Ishikawa (cell line): Measurements from ENCODE around the gene FCF1.

ENCODE experiments used
- CEBPB ChIP-seq: IDR thresholded peaks from 2 replicates; pipeline ENCODE4 v1.6.1; 2012
- CREB1 ChIP-seq: IDR thresholded peaks from 2 replicates; pipeline ENCODE4 v1.6.1; 2012; ENCODE audit warnings: low read depth
- EGR1 ChIP-seq: IDR thresholded peaks from 2 replicates; pipeline ENCODE4 v1.6.1; 2012
- EP300 ChIP-seq: IDR thresholded peaks from 2 replicates; pipeline ENCODE4 v1.6.1; 2012; ENCODE audit warnings: borderline replicate concordance
- FOXM1 ChIP-seq: IDR thresholded peaks from 2 replicates; pipeline ENCODE4 v1.6.1; 2012; ENCODE audit warnings: low read depth, borderline replicate concordance
- NFIC ChIP-seq: IDR thresholded peaks from 2 replicates; pipeline ENCODE4 v1.6.1; 2012
- RAD21 ChIP-seq: IDR thresholded peaks from 2 replicates; pipeline ENCODE4 v1.6.1; 2012; ENCODE audit warnings: low read depth
- TAF1 ChIP-seq: IDR thresholded peaks from 2 replicates; pipeline ENCODE4 v1.6.1; 2012; ENCODE audit warnings: low read depth, mild to moderate bottlenecking
- TCF12 ChIP-seq: IDR thresholded peaks from 2 replicates; pipeline ENCODE4 v1.6.1; 2012; ENCODE audit warnings: low read depth
- TEAD4 ChIP-seq: IDR thresholded peaks from 2 replicates; pipeline ENCODE4 v1.6.1; 2012
- YY1 ChIP-seq: IDR thresholded peaks from 2 replicates; pipeline ENCODE4 v1.6.1; 2012; ENCODE audit warnings: low read depth
- ZBTB7A ChIP-seq: IDR thresholded peaks from 2 replicates; pipeline ENCODE4 v1.6.1; 2012; ENCODE audit warnings: low read depth
- TF ChIP-seq, protein P1 (sequence below): IDR thresholded peaks from 2 replicates; pipeline ENCODE4 v1.6.1; 2012; ENCODE audit warnings: low read depth, mild to moderate bottlenecking
- TF ChIP-seq, protein P2 (sequence below): IDR thresholded peaks from 2 replicates; pipeline ENCODE4 v1.6.1; 2012
- TF ChIP-seq, protein P3 (sequence below): IDR thresholded peaks from 2 replicates; pipeline ENCODE4 v1.6.1; 2012

FCF1 gene, protein sequence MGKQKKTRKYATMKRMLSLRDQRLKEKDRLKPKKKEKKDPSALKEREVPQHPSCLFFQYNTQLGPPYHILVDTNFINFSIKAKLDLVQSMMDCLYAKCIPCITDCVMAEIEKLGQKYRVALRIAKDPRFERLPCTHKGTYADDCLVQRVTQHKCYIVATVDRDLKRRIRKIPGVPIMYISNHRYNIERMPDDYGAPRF

DNA sequence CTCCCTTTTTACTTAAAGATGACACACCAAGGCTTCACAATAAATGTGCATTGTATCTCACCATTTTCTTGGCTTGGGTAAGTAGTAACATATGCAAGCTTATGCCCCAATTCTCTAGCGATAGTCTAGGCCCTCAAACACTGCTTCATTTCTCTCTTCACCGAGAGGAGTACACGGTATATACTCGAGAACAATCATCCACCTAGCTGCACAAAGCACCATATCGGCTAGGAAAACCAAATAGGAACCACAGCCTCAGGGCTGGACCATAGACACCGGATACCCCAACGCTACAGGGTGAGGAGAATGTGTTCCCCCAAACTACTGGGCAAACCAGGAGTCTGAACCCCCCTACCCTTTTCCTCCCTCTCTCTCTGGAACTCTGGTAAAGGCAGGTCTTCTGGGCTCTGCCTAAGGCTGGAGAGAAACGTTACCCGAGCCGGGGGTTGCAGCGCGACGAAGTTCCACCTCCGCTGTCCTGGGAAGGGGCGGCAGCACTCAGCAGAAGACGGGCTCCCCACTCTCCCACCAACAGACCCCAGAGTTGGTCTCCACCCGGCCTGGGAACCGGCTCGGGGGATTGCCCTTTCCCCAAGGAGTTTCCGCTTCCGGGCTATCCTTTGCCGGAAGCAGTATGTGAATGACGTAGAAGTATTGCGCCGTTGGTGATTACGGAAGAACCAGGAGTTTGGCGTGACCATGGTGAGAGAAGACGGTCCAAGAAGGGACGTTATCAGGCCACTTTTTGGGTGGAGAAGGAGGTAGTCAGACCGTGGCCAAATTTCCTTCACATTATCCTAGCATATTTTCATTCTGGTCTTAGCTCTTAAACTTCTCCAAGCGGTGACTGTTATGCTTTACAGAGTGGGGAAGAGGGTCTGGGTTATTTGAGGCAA lies at the start of gene FCF1, which contains the start of gene AREL1:
FCF1 (plus strand) TSS at position 646 of the 896 bp plus-strand sequence; CDS start at position 700, 54 bp downstream.
AREL1 (minus strand) TSS at position 582 of the 896 bp plus-strand sequence. CDS start 27,465 bp downstream, outside the sequence.
- TF ChIP-seq, protein P1, sequence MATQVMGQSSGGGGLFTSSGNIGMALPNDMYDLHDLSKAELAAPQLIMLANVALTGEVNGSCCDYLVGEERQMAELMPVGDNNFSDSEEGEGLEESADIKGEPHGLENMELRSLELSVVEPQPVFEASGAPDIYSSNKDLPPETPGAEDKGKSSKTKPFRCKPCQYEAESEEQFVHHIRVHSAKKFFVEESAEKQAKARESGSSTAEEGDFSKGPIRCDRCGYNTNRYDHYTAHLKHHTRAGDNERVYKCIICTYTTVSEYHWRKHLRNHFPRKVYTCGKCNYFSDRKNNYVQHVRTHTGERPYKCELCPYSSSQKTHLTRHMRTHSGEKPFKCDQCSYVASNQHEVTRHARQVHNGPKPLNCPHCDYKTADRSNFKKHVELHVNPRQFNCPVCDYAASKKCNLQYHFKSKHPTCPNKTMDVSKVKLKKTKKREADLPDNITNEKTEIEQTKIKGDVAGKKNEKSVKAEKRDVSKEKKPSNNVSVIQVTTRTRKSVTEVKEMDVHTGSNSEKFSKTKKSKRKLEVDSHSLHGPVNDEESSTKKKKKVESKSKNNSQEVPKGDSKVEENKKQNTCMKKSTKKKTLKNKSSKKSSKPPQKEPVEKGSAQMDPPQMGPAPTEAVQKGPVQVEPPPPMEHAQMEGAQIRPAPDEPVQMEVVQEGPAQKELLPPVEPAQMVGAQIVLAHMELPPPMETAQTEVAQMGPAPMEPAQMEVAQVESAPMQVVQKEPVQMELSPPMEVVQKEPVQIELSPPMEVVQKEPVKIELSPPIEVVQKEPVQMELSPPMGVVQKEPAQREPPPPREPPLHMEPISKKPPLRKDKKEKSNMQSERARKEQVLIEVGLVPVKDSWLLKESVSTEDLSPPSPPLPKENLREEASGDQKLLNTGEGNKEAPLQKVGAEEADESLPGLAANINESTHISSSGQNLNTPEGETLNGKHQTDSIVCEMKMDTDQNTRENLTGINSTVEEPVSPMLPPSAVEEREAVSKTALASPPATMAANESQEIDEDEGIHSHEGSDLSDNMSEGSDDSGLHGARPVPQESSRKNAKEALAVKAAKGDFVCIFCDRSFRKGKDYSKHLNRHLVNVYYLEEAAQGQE = no peak
- TF ChIP-seq RAD21 = no peak
- peak; percentile 32; the same call in 1 of the 2 replicates for TF ChIP-seq EP300
- TF ChIP-seq YY1 = peak; percentile 58; the same call in 1 of the 2 replicates
- TF ChIP-seq TEAD4 = no peak
- TF ChIP-seq FOXM1 = no peak
- peak; percentile 79 for TF ChIP-seq TAF1
- TF ChIP-seq EGR1 = no peak
- peak; percentile 34 for TF ChIP-seq CEBPB
- TF ChIP-seq ZBTB7A = no peak
- TF ChIP-seq CREB1 = peak; percentile 98
- TF ChIP-seq TCF12 = peak; percentile 61; the same call in 1 of the 2 replicates
- TF ChIP-seq, protein P2, sequence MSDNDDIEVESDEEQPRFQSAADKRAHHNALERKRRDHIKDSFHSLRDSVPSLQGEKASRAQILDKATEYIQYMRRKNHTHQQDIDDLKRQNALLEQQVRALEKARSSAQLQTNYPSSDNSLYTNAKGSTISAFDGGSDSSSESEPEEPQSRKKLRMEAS = peak; percentile 89
- 0 out of 2 replicates have a peak, but pooled peaks have one; percentile 18 for TF ChIP-seq NFIC
- TF ChIP-seq, protein P3, sequence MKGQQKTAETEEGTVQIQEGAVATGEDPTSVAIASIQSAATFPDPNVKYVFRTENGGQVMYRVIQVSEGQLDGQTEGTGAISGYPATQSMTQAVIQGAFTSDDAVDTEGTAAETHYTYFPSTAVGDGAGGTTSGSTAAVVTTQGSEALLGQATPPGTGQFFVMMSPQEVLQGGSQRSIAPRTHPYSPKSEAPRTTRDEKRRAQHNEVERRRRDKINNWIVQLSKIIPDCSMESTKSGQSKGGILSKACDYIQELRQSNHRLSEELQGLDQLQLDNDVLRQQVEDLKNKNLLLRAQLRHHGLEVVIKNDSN = no peak; the same call in 1 of the 2 replicates

DNA sequence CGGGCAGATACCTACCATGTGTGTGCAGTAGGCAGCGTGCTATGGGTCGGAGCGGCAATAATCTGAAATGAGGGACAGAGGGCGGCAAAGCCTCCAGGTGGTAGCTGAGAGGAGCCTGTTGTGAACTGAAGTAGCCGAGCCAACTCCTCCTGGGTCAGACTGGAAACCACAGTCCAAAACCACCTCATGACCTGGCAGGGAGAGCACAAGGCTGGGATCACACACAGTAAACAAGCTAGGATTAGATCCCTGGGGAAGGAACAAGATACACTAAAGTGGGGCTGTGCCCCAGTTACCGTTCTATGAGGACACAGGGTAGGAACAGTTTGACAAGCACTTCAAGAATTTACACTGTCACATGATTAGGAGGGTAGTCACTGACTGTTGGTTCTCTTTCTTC lies 49.1 kb upstream of the FCF1 start:
- no peak for TF ChIP-seq RAD21
- no peak for TF ChIP-seq CREB1
- no peak for TF ChIP-seq EP300
- no peak for TF ChIP-seq EGR1
- TF ChIP-seq, protein P1 = no peak
- TF ChIP-seq, protein P3 = no peak
- TF ChIP-seq NFIC = no peak
- no peak for TF ChIP-seq ZBTB7A
- no peak for TF ChIP-seq FOXM1
- TF ChIP-seq CEBPB = no peak

DNA sequence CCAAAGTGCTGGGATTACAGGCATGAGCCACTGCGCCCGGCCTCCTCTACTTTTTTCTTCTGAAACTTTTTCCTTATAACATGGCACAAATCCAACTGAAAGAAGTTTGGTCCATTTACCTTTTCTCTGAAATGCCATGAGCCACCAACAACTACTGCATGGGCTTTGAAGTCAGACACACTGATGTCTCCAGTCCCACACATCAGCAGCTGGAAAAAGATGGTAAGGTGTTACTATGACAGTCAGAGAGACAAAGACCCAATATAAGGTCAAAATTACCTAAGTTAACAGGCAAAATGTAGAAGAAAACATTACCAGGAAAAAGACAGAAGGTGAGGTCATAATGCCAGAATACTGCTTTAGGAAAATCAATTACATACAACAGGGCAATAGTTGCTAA lies 48.2 kb upstream of the FCF1 start:
- TF ChIP-seq TEAD4 (no peak), TAF1 (no peak), RAD21 (no peak), YY1 (no peak), CEBPB (no peak), EGR1 (no peak), NFIC (no peak)

DNA sequence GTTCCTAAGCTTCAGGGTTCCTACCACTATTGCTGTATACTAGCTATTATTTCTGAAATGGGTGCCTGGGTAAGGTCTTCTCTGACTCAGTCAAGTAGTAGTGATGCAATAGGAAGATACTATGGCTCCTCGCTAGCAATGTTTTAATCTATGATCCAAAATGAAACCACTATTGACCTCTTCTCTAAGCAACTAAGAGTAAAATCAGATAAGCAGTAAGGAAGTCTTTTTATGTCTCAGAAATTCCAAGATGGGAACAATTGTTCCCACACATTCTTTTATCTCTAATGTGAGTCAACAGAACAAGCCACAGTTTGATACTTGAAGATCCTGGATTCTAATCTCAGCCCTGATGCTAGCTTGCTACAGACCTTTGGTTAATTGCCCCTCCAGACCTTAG lies 45.2 kb upstream of the FCF1 start:
- TF ChIP-seq, protein P3 = no peak
- TF ChIP-seq, protein P1 = no peak
- no peak for TF ChIP-seq EP300
- no peak for TF ChIP-seq CREB1
- TF ChIP-seq ZBTB7A = no peak
- no peak for TF ChIP-seq RAD21
- TF ChIP-seq YY1 = no peak
- TF ChIP-seq TEAD4 = no peak
- no peak for TF ChIP-seq CEBPB
- TF ChIP-seq FOXM1 = no peak
- TF ChIP-seq, protein P2 = no peak
- TF ChIP-seq EGR1 = no peak
- TF ChIP-seq TCF12 = no peak
- TF ChIP-seq TAF1 = no peak
- no peak for TF ChIP-seq NFIC
